ENCODE data around the gene UVSSA. TPM values are rescaled to one million over a fixed set of nuclear protein-coding genes. Genes with fewer than 3 reads are reported as not detected.
"Not testable (repeated sequence)": the region's sequence is repeated elsewhere in the genome, so short reads cannot be mapped to it uniquely, and the experiment has no call there.

UVSSA gene
- total RNA-seq, 1 donor = 11.0 TPM

DNA sequence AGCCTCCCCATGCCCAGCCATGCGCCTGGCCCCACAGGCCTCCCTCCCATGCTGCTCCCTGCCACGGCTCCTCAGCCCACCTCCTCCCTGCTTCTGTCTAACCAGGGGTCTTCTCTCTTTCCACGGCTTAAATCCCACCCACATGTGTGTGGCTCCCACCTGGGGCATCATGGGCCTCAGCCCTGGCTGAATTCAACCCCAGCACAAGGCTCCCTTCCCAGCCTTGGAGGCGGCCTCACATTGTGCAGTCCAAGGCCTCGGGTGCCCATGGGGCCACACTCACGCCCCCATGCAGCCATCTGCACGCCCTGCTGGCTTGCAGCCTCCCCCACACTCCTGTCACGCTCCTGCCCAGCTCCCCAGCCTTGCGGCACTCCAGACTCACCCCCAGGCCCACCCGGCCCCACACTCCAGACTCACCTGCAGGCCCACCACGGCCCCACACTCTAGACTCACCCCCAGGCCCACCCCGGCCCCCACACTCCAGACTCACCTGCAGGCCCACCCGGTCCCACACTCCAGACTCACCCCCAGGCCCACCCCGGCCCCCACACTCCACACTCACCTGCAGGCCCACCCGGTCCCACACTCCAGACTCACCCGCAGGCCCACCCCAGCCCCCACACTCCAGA lies 30.4 kb upstream of the UVSSA start:
- no peak for DNase-seq (ENCODE audit: low read depth in 2 of 3, low spot score in 2 of 3)

DNA sequence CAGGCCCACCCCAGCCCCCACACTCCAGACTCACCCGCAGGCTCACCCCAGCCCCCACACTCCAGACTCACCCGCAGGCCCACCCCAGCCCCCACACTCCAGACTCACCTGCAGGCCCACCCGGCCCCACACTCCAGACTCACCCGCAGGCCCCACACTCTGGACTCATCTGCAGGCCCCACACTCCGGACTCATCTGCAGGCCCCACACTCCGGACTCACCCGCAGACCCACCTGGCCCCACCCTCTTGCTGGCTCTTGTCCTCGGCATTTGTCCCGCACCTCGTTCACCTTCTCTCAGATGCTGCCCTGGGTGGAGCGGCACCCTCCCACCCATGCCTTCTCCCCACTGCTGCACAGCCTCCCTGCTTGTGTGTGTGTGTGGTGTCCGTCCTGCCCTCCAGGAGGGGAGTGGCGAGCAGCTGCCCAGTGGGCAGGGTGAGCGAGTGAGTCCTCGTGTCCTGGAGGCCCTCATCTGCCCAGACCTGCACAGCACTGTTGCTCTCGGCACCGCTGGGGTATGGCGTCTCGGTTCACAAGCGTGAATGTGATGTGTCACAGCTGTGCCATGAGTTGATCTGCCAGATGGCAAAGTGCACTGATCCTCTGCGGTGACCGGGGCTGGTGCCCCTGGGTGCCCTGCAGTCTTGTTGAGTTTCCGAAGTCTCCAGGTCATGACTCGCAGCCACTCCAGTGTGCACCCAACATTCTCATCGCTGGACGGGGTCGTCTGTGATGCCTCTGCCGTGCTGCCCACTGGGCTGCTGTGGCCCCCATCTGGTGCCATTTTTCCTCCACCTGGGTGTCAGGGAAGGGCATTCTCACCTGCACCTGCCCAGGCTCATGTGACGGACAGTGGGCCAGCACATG lies 29.6 kb upstream of the UVSSA start:
- no peak for DNase-seq (ENCODE audit: low read depth in 2 of 3, low spot score in 2 of 3)

- no peak for DNase-seq (ENCODE audit: low read depth in 2 of 3, low spot score in 2 of 3)
Measured at GRCh38 chr4:1318046-1318375, 29.0 kb upstream of the UVSSA start.

DNA sequence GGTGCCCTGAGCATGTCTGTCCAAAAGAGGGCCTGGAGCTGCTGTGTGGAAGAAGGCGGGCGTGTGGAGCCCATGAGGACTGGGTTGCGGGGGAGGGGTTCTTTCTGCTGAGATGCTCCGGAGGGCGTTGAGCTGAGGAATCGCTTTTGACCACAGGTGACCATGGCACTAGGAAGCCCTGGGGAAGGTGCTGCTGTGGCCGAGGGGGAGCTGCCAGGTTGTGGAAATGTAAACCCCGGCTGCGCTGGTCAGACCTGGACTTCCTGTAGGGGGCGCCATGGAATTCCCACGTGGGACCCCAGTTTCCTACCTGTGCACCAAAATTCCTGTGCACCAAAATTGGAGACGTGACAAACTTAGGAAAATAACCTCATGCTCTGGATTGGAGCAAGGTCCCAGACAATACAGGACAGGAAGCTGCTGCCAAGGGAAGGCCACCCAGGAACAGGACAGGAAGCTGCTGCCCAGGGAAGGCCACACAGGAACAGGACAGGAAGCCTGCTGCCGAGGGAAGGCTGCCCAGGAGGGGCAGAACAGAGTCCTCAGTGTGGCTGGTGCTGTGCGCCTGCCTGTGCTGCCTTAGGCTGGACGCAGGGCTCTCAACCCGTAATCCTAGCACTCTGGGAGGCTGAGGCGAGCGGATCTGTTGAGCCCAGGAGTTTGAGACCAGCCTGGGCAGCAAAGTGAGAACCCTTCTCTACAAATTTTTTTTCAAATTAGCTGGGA lies 28.4 kb upstream of the UVSSA start:
- DNase-seq (ENCODE audit: low read depth in 2 of 3, low spot score in 2 of 3) = no peak

DNA sequence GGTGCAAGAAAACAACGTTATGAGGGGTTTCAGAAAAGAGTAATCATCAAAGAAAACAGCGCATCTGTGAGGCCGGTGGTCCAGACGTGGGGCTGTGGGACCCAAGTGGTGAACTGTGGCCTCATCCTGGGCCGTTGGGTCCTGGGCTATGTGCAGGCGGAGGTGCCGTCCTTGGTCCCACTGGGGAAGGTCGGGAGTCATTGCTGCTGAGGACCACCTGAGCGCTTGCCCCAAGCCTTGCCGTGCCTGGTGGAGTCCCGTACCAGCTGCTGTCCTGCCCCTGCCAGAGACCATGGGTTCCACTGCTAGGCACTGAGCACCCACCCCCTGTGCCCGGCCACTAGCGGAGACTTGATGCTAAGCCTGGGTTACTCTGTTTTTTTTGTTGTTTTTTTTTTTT lies 25.5 kb upstream of the UVSSA start:
- DNase-seq (ENCODE audit: low read depth in 2 of 3, low spot score in 2 of 3) = no peak

DNA sequence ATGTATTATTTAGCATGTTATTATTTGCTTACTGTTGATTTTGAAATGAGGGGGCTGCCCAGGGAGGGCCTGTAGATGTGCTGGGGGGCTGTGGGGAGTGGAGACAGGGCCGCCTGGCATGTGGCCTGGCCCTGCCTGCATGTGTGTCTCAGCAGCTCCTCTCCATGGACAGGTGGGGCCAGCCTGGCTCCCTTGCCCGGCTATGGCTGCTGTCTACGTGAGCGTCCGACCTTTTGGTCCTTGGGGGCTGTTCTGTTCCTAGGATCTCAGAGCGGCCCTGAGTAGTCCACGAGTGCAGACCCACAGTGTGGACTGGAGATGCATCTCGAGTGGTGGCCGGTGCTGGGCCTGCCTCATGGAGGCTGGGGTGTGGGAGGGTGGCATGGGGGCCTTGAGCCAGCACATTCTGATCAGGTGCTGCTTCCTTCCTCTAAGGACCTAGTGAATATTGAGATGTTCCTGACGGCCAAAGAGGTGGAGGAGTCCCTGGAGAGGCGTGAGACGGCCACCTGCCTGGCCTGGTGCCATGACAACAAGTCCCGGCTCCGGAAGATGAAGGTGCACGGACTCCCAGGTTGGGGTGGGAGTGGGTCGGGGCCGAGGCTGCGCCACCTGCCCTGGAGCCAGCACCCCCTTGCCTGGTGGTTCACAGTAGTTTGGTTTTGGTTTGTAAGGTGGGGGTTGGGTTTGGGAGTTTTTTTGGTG lies 24.9 kb upstream of the UVSSA start:
- DNase-seq (ENCODE audit: low read depth in 2 of 3, low spot score in 2 of 3) = no peak

GRCh38 chr4:1323280-1323634 lies 23.8 kb upstream of the UVSSA start:
- DNase-seq (ENCODE audit: low read depth in 2 of 3, low spot score in 2 of 3) = no peak

- no peak for DNase-seq (ENCODE audit: low read depth in 2 of 3, low spot score in 2 of 3)
Measured at GRCh38 chr4:1323635-1324442, 23.2 kb upstream of the UVSSA start.

DNA sequence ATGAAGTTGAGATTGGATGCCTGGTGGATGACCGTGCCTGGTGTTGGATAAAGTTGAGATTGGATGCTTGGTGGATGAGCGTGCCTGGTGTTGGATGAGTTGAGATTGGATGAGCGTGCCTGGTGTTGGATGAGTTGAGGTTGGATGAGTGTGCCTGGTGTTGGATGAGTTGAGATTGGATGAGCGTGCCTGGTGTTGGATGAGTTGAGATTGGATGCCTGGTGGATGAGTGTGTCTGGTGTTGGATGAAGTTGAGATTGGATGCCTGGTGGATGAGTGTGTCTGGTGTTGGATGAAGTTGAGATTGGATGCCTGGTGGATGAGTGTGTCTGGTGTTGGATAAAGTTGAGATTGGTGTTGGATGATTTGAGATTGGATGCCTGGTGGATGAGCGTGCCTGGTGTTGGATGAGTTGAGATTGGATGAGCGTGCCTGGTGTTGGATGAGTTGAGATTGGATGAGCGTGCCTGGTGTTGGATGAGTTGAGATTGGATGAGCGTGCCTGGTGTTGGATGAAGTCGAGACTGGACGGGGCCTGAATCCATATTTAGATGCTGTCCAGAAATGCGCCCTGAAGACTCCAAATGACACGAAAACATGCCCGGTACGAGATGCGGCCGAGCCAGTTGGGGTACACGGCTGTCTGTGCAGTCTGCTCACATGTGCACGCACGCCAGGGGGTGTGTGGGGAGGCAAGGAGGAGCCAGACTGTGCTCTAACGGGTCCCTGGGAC lies 22.4 kb upstream of the UVSSA start:
- not testable (repeated sequence) for DNase-seq (ENCODE audit: low read depth in 2 of 3, low spot score in 2 of 3)

DNA sequence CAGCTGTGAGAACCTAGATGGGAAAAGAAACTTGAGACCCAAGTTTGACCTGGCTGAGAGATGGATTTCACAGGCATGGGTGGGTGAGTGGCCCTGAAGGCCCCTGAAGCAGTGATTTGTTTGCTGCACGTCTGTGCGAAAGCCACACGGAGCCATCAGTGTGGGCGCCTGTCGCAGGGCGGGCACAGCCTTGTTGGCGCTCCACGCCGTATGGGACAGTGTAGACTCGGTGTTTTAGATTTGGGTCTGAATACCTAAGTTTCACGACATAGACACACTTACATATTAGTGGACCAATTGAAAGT lies 21.9 kb upstream of the UVSSA start:
- DNase-seq (ENCODE audit: low read depth in 2 of 3, low spot score in 2 of 3) = no peak

DNA sequence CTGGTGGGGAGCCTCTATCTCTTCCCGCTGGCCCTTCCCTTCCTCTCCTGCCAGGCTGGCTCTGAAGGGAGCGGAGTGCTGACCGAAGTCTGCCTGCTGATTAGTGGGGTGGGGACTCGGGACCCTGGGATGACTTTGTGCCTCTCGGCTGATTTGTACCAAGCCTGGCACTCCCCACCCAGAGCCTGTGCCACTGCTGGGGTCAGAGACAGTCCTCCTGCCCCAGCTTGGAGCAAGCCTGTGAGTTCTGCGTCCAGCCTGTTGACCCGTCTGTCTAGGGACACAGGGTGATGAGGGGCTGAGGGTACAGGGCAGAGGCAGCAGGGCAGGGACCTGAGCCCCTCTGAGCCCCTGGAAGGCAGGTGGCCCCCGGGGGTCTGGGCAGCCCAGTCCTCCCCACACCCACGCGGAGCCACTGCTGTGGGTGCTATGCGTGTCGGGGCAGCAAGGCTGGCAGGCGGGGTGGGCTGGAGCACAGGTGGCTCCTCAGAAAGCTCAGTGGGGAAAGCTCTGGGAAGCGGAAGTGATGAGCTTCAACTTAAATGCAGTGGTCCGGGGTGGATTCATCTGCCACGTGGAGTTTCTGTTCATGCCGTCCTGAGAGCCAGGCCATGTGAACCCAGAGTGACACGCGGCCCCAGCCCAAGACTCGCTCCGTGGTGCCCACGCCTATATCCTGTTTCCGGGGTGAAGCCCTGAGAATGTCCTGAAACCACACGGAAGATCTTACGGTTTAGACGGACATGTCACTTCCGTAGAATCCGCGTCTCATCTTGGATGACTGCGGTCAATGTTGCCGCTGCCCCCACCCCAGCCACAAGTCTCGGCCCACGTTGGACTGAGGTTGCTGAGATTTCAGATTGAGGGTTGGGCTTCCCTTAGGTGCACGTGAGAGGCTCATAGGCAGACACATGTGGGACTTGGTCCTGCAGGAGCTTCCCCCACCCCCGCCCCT lies 21.1 kb upstream of the UVSSA start:
- no peak for DNase-seq (ENCODE audit: low read depth in 2 of 3, low spot score in 2 of 3)

GRCh38 chr4:1326751-1327525 lies 20.1 kb upstream of the UVSSA start:
- DNase-seq (ENCODE audit: low read depth in 2 of 3, low spot score in 2 of 3) = no peak

DNA sequence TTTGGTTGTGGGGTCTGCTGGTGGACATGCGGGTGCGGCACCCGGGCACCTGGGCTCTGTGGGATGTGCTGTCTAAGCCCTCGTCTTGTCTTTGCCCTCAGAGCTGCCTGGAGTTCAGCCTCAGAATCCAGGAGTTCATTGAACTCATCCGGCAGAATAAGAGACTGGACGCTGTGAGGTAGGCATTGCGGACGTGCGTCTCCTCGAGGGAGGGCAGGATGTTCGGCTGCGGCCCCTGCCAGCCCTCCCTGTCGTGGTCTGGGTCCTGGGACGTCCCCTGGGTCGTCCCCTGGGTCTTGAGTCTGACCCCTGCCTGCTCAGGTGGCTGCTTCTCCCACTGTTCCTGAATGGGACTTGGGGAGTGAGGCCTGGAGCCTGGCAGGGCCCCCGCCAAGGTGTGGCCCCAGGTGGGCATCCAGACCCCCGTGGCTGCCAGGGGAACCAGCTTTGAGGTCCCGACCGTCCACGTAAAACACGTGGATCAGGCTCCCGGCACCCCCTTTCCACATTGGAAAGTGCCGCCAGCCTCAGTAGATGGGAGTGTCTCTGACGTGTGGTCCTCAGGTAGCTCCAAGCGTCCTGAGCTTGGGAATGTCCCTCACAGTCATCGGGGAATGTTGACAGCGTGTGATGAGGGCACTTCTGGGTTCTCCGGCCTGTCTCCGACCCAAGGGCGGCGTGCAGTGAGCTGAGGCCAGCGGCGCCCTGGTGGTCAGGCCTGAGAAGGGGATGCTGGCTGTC lies 19.3 kb upstream of the UVSSA start:
- DNase-seq (ENCODE audit: low read depth in 2 of 3, low spot score in 2 of 3) = no peak

DNA sequence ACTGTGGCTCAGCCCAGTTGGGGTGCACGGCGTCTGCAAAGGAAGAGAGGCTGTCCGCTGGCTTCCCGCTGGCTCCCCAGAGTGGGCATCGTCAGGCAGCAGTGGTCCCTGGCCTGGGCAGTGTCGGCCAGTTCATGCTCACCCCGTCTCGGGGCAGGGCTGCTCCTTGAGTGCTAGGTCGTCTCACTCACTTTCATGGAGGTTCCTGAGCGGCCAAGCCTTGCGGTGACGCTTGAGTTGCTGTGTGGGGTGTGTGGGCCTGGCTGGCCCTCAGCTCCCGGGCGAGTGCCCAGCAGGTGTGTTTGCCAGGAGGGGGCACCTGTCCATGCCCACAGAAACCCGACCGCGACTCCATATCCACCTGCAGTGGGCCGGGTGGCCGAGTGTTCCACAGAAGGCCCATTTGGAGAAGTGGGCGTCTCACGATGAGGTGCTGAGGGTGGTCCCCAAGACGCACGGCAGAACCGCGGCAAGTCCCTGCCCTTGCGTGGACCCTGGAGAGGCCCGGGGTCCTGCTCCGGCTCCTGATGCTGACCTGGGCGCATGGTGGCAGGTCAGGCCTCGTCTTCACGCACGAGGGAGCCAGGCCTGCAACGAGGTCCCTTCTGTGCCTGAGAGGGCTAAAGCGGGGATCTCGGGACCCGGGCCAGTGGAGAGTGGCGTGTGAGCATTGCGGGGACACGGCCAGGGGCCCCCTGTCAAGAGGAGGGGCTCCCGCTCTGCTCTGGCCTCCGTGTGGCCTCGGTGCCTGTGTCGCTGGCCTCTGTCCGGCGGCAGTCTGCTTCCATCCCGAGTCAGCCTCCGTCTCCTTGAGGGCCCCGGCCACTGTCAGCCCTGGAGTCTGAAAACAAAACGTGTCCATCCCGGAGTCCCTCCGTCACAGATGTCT lies 18.5 kb upstream of the UVSSA start:
- DNase-seq (ENCODE audit: low read depth in 2 of 3, low spot score in 2 of 3) = no peak

- no peak for DNase-seq (ENCODE audit: low read depth in 2 of 3, low spot score in 2 of 3)
Measured at GRCh38 chr4:1329408-1330371, 17.3 kb upstream of the UVSSA start.

Data from hematopoietic multipotent progenitor cell (in vitro differentiated cells).